CD14-positive monocyte (primary cell): ENCODE measurements around the gene LYSET. TPM values are rescaled to one million over a fixed set of nuclear protein-coding genes. Genes with fewer than 3 reads are reported as not detected.
"Not testable (repeated sequence)": the region's sequence is repeated elsewhere in the genome, so short reads cannot be mapped to it uniquely, and the experiment has no call there.

Experiments
- DNase-seq, 3 donors: peaks; one replicate each; pipeline ENCODE4 v3.0.0-alpha.2; 2011 to 2022
- H2AFZ ChIP-seq: 2 replicates; pipeline ENCODE4 v1.6.0; 2012; ENCODE audit warnings: mild to moderate bottlenecking, low read depth, low read length, inconsistent platforms; ENCODE audit not compliant: insufficient read depth, poor library complexity, severe bottlenecking
- H3K27ac ChIP-seq, 2 donors: 1 replicate in 1 of 2; 2 replicates in 1 of 2; pipeline ENCODE4 v1.5.1; 2012 to 2013; ENCODE audit warnings: low read length in 2 of 2, control low read depth in 1 of 2, inconsistent platforms in 1 of 2, low read depth in 1 of 2, mild to moderate bottlenecking in 1 of 2
- H3K27me3 ChIP-seq, 2 donors: one replicate each; pipeline versions ENCODE4 v1.6.0 to v1.6.1; 2011 to 2013; ENCODE audit warnings: low read length in 2 of 2; ENCODE audit not compliant: control insufficient read depth in 2 of 2, insufficient read depth in 2 of 2
- H3K36me3 ChIP-seq, 2 donors: replicated peaks in 1 of 2; 1 replicate in 1 of 2; 2 replicates in 1 of 2; pipeline versions ENCODE4 v1.5.1 to v1.6.1; 2012 to 2013; ENCODE audit warnings: low read length in 2 of 2, control low read depth in 1 of 2, inconsistent platforms in 1 of 2, mild to moderate bottlenecking in 1 of 2; ENCODE audit not compliant: insufficient read depth in 2 of 2, control insufficient read depth in 1 of 2
- H3K4me1 ChIP-seq, 2 donors: 1 replicate in 1 of 2; 2 replicates in 1 of 2; pipeline versions ENCODE4 v1.5.1 to v1.6.1; 2012 to 2013; ENCODE audit warnings: low read length in 2 of 2, control low read depth in 1 of 2, inconsistent platforms in 1 of 2, mild to moderate bottlenecking in 1 of 2, moderate library complexity in 1 of 2; ENCODE audit not compliant: insufficient read depth in 2 of 2, control insufficient read depth in 1 of 2
- H3K4me2 ChIP-seq: replicated peaks from 2 replicates; pipeline ENCODE3; 2012; ENCODE audit warnings: low read length, moderate library complexity, mild to moderate bottlenecking; ENCODE audit not compliant: poor library complexity, severe bottlenecking; ENCODE audit errors: extremely low read depth
- H3K4me3 ChIP-seq, 3 experiments: fragments of 200-600 bp in 1 of 3; sonication (generic) in 1 of 3; replicated peaks in 1 of 3; 1 replicate in 2 of 3; 2 replicates in 1 of 3; pipeline ENCODE4 v1.5.1; 2011 to 2013; ENCODE audit warnings: low read length in 3 of 3, mild to moderate bottlenecking in 3 of 3, control low read depth in 2 of 3, low read depth in 2 of 3, inconsistent platforms in 1 of 3, moderate library complexity in 1 of 3
- H3K79me2 ChIP-seq: 2 replicates; pipeline ENCODE4 v1.6.0; 2012; ENCODE audit warnings: mild to moderate bottlenecking, control low read depth, inconsistent platforms, low read length, moderate library complexity; ENCODE audit not compliant: insufficient read depth
- H3K9ac ChIP-seq: 2 replicates; pipeline ENCODE4 v1.6.0; 2017; ENCODE audit warnings: low read length, mild to moderate bottlenecking; ENCODE audit not compliant: insufficient read depth, poor library complexity, severe bottlenecking
- H3K9me3 ChIP-seq, 2 donors: replicated peaks in 1 of 2; 1 replicate in 1 of 2; 2 replicates in 1 of 2; pipeline versions ENCODE4 v1.5.1 to v1.6.1; 2012 to 2013; ENCODE audit warnings: low read length in 2 of 2, control low read depth in 1 of 2; ENCODE audit not compliant: control insufficient read depth in 1 of 2, insufficient read depth in 1 of 2
- H4K20me1 ChIP-seq: 2 replicates; pipeline ENCODE4 v1.6.0; 2012; ENCODE audit warnings: mild to moderate bottlenecking, low read length, control low read depth, moderate library complexity; ENCODE audit not compliant: insufficient read depth
- H3K27ac Mint-ChIP-seq, 7 donors: one replicate each; pipeline ENCODE4 v1.8.0; 2020; ENCODE audit warnings: mild to moderate bottlenecking in 7 of 7, mixed read lengths in 7 of 7, moderate library complexity in 6 of 7, inconsistent platforms in 2 of 7
- H3K27me3 Mint-ChIP-seq, 3 donors: one replicate each; pipeline ENCODE4 v1.8.0; 2021 to 2022; ENCODE audit warnings: low read depth in 3 of 3, mild to moderate bottlenecking in 3 of 3, mixed read lengths in 3 of 3, moderate library complexity in 3 of 3, inconsistent platforms in 1 of 3
- H3K36me3 Mint-ChIP-seq, 2 donors: one replicate each; pipeline ENCODE4 v1.8.0; 2020; ENCODE audit warnings: mixed read lengths in 2 of 2, inconsistent platforms in 1 of 2, mild to moderate bottlenecking in 1 of 2
- H3K4me1 Mint-ChIP-seq: one replicate; pipeline ENCODE4 v1.8.0; 2020; ENCODE audit warnings: mild to moderate bottlenecking, mixed read lengths
- H3K4me3 Mint-ChIP-seq, 2 donors: one replicate each; pipeline ENCODE4 v1.8.0; 2020; ENCODE audit warnings: mild to moderate bottlenecking in 2 of 2, mixed read lengths in 2 of 2, moderate library complexity in 1 of 2
- H3K9me3 Mint-ChIP-seq, 7 donors: one replicate each; pipeline ENCODE4 v1.8.0; 2020 to 2022; ENCODE audit warnings: mixed read lengths in 7 of 7, mild to moderate bottlenecking in 6 of 7, moderate library complexity in 6 of 7, inconsistent platforms in 2 of 7
- CTCF ChIP-seq: fragments of 200-600 bp; IDR thresholded peaks from one replicate; pipeline ENCODE4 v1.8.0; 2022; ENCODE audit warnings: antibody characterized with exemption, mild to moderate bottlenecking
- WGBS: methylation state at CpG from one replicate; pipeline ENCODE4 v1.1.5; 2013; ENCODE audit warnings: missing lambda C conversion rate; ENCODE audit not compliant: insufficient coverage; 5-methylcytosine and 5-hydroxymethylcytosine counted together
- intact Hi-C, 2 donors: fragments of 100-400 bp; cut with micrococcal nuclease; formaldehyde crosslinking; loops; one replicate each; pipeline versions ENCODE4 v1.15.0 to v1.15.1; 2023
- polyA plus RNA-seq, 3 donors: library from polyadenylated mRNA; depleted of rRNA in 1 of 3; unstranded in 2 of 3; stranded (reverse) in 1 of 3; fragments of 300-500 nt in 2 of 3; fragments of >200 nt in 1 of 3; fragmentation: Illumina TruSeq in 2 of 3; gene quantifications; 1 replicate in 2 of 3; 2 replicates in 1 of 3; pipeline ENCODE4 v1.2.3, GENCODE V29; 2012 to 2021

Gene LYSET
- polyA plus RNA-seq, 3 donors: 10.8 to 43.3 (median 36.9) TPM

GRCh38 chr14:93163564-93163963 lies 21.6 kb upstream of the LYSET start:
- intact Hi-C loops: no loop called here
- no peak overlapping the region for H3K9ac ChIP-seq

GRCh38 chr14:93165271-93166265 lies 19.5 kb upstream of the LYSET start:
- H3K36me3 ChIP-seq, H3K4me2 ChIP-seq, H3K27me3 Mint-ChIP-seq, H3K9ac ChIP-seq, H3K27ac ChIP-seq, H3K79me2 ChIP-seq, intact Hi-C loops, H3K4me3 Mint-ChIP-seq, H4K20me1 ChIP-seq, H3K9me3 ChIP-seq, H2AFZ ChIP-seq, H3K27me3 ChIP-seq, H3K9me3 Mint-ChIP-seq, H3K4me1 ChIP-seq, DNase-seq, H3K4me3 ChIP-seq, H3K4me1 Mint-ChIP-seq, H3K36me3 Mint-ChIP-seq: not testable (repeated sequence)
- 91% methylated on average over 6 of the region's 26 CpGs for WGBS
- peak overlapping the region in 1 of 7 donors; percentile 9 for H3K27ac Mint-ChIP-seq

More at GRCh38 chr14:93163564-93163963, 21.6 kb upstream of the LYSET start:
- no peak overlapping the region for H3K4me2 ChIP-seq
- no peak overlapping the region for H3K27ac ChIP-seq
- no peaks in the 10 kb centered on the region for H3K36me3 Mint-ChIP-seq
- H3K4me3 Mint-ChIP-seq: no peak overlapping the region
- peaks cover 4% of the 10 kb centered on the region for H3K4me1 Mint-ChIP-seq
- no peak overlapping the region for H3K27ac Mint-ChIP-seq
- H3K36me3 ChIP-seq: no peaks in the 10 kb centered on the region
- no peaks in the 10 kb centered on the region for H3K9me3 ChIP-seq
- TF ChIP-seq CTCF: no peak
- no peaks in the 10 kb centered on the region for H3K27me3 ChIP-seq
- H4K20me1 ChIP-seq: no peaks in the 10 kb centered on the region
- DNase-seq: no peak
- H2AFZ ChIP-seq: no peak overlapping the region
- H3K27me3 Mint-ChIP-seq: no peaks in the 10 kb centered on the region
- peaks cover 0 to under 1% of the 10 kb centered on the region in 2 donors for H3K4me1 ChIP-seq
- no CpG with 5 or more reads among the region's 5 CpGs for WGBS
- H3K79me2 ChIP-seq: no peaks in the 10 kb centered on the region
- H3K9me3 Mint-ChIP-seq: no peaks in the 10 kb centered on the region
- no peak overlapping the region for H3K4me3 ChIP-seq

- H3K36me3 Mint-ChIP-seq, H3K27ac Mint-ChIP-seq, H3K9ac ChIP-seq, H3K4me2 ChIP-seq, H2AFZ ChIP-seq, H3K4me3 ChIP-seq, H3K4me3 Mint-ChIP-seq, H3K9me3 ChIP-seq, DNase-seq, H3K27ac ChIP-seq, H3K36me3 ChIP-seq, H3K4me1 ChIP-seq, H4K20me1 ChIP-seq, H3K79me2 ChIP-seq, H3K27me3 Mint-ChIP-seq, intact Hi-C loops, H3K4me1 Mint-ChIP-seq, H3K9me3 Mint-ChIP-seq, H3K27me3 ChIP-seq: not testable (repeated sequence)
- 66% methylated on average over 7 of the region's 9 CpGs for WGBS
Measured at GRCh38 chr14:93168610-93169009, 16.5 kb upstream of the LYSET start.

GRCh38 chr14:93169619-93170018 lies 15.5 kb upstream of the LYSET start:
- not testable (repeated sequence) for H4K20me1 ChIP-seq, H2AFZ ChIP-seq, H3K27me3 Mint-ChIP-seq, H3K36me3 Mint-ChIP-seq, H3K9ac ChIP-seq, H3K4me2 ChIP-seq, H3K4me1 ChIP-seq, H3K9me3 ChIP-seq, H3K36me3 ChIP-seq, H3K27ac Mint-ChIP-seq, H3K4me3 Mint-ChIP-seq, H3K27ac ChIP-seq, DNase-seq, H3K9me3 Mint-ChIP-seq, H3K27me3 ChIP-seq, H3K4me1 Mint-ChIP-seq, H3K4me3 ChIP-seq, H3K79me2 ChIP-seq
- no CpG with 5 or more reads among the region's 6 CpGs for WGBS
- intact Hi-C loops: loop anchor here in 1 of 2 donors (10.0 kb wide), 1 partner anchor 215 kb away; no protein-coding TSS in a partner anchor
